ENCODE results near the gene TUBGCP4.
"Not testable (repeated sequence)": the region's sequence is repeated elsewhere in the genome, so short reads cannot be mapped to it uniquely, and the experiment has no call there.

Gene TUBGCP4, protein sequence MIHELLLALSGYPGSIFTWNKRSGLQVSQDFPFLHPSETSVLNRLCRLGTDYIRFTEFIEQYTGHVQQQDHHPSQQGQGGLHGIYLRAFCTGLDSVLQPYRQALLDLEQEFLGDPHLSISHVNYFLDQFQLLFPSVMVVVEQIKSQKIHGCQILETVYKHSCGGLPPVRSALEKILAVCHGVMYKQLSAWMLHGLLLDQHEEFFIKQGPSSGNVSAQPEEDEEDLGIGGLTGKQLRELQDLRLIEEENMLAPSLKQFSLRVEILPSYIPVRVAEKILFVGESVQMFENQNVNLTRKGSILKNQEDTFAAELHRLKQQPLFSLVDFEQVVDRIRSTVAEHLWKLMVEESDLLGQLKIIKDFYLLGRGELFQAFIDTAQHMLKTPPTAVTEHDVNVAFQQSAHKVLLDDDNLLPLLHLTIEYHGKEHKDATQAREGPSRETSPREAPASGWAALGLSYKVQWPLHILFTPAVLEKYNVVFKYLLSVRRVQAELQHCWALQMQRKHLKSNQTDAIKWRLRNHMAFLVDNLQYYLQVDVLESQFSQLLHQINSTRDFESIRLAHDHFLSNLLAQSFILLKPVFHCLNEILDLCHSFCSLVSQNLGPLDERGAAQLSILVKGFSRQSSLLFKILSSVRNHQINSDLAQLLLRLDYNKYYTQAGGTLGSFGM

DNA sequence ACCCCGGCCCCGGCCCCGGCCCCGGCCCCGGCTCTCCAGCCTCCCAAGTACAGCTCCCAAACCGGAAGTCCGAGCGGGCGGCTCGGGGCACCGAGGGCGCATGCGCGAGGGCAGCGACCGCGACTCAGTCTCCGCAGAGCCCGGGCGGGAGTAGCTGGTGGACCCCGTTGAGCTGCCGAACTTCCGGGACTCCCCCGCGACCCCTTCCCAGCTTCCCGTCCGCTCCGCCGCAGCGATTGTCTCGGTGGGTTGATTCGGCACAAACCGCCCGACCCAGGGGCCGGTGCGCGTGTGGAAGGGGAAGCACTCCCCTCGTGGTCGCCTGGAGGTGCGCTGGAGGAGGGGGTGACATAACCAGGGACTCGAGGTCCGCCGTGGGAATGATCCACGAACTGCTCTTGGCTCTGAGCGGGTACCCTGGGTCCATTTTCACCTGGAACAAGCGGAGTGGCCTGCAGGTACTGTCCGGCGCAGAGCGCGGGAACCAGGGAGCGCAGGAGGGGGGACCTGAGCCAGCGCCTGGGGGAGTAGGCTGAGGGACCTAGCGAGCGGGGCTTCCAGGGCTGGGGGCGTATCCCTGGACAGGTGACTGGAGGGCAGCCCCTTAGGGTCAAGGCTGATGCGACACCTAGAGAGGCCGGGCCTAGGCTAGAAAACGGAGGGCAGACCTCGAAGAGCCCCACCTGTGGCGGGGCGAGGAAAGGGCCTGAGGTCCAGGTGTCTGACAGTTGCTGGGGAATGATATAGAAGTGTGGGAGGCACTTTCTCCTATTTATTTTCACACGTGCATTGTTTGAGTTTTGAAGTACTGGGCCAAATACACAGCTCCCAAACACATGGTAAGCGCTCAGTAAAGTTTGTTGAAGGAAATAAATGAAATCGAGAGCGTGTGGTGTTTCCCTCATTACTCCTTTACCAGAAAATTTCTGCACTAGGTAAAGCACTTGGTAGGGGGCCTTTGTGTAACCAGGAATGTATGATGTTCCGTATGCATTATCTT is at the start of gene TUBGCP4, which contains the start of gene ZSCAN29:
Gene TUBGCP4, plus strand, starts transcription at position 127 of the 1,000 bp plus-strand sequence. Its CDS starts 254 bp downstream, at position 381.
Gene ZSCAN29, minus strand, starts transcription at position 69 of the 1,000 bp plus-strand sequence. CDS start 1,130 bp downstream, outside the sequence.
- in situ Hi-C loops (cut with MboI; ENCODE audit: low sequenced_read_pairs): no loop called here

DNA sequence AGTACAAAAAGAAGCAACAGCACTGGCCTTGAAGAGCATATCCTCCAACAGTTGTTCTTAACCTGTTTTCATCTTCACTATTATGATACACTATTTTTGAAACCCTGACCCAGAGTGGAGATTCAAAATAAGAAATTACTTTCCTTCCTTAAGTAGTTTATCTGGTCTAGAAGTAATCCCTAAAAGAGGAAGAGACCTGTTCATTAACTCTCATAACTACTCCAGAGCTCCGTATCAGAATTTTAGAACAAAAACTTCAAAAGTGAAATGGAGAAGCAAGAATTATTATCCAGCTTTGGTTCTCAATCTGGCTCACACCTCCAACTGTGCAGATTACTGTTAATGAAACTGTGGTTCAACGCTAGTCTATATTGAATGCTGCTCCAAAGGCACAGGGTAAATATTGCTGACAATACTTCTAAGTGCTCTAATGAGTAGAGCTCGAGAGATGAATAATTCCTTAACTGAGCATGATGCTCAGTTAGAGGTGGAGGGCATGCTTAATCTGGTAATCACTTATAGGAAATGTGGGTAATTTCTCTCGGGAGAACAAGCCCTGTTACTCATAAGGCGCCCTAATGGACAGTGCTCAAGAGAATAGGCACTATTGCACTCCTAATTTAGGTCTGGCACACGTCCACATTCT is 45.7 kb upstream of the TUBGCP4 start:
- in situ Hi-C loops (cut with MboI; ENCODE audit: low sequenced_read_pairs): no loop called here

DNA sequence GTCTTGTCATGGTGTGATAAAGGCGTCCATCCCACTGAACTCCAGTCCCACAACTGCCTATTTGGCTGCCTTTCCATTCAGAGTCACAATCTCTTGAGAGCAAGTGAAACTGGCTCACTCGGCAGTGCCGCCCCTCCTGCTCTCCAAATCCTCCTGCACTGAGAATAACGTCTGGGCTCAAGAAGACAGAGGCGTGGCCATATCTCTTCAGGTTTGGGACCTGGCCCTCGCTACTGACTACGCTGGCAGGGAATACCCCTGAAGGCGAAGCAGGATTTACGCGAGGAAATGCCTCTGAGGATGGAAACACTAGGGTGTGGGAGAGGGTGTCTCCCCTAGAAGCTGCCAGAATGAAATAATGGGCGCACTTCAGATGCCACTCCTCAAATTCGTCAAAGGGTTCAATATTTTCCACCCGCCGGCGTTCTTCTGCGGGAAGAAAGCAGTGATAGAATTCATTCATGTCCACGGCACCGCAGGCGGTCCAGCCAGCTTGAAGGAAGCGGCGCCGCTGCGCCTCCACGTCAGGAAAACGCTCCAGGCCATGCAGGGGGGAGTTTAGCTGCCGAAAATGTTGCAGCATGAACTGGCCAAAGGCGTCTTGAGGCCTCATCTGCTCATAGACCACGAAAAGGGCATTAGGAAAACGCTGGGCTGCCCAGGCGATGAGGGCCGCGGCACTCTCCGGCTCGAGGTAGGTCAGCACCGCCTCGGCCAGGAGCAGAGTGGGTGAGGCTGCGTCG is 41.5 kb upstream of the TUBGCP4 start:
- in situ Hi-C loops (cut with MboI; ENCODE audit: low sequenced_read_pairs): no loop called here

DNA sequence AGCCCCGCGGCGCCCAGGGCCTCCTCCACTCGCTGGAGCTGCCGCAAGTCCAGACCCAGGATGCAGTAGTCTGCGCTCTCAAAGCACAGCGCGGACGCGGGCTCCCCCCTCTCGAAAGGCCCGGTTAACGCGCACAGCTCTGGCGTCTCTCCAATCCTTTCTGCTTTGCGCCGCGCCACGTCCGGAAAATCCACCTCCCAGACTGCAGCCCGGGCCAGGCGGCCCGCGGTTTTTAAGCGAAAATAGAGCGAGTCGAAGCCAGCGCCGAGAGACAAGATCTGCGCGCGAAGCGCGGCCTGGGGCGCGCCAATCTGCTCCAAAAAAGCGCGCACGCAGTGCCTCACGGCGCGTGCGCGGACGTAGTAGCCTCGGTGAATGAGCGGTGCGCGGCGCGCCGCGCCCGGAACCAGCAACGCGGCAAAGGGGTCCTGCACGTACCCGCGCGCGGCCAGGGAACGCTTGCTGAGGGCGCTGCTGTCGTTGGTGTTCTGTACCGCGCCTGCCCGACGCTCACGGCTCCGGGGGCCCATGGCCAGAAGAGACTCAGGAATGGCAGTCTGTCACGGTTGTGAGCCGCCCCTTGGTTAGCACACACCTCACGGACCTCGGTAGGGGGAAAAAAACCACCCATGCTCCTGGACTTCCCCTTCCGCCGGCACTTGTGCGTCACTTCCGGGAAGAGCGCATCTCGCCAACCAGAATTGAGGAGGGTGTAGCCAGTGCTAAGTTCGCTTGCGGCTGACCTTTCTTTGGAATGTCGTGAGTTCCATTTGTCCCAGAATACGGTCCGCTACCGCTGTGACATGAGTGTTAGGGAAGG is 40.7 kb upstream of the TUBGCP4 start, which contains the start of gene LCMT2:
Gene LCMT2, minus strand, starts transcription at position 614 of the 820 bp plus-strand sequence. Its CDS starts 84 bp downstream, at position 530.
- in situ Hi-C loops (cut with MboI; ENCODE audit: low sequenced_read_pairs): no loop called here

DNA sequence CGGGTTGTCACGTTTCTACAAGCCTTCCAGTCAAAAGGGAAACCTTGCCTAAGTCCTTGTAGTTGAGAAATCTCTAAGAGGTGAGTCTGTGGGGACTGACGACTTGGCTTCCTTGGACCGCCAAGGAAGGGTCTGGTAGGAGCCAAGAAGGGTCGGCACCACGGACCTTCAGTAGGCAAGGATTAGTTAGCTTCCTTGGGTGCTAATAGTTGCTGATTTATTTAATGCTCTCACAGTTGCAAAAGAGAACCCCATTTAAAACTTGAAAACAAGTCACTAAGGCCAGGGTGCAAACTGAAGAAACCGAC is 40.2 kb upstream of the TUBGCP4 start:
- in situ Hi-C loops (cut with MboI; ENCODE audit: low sequenced_read_pairs): no loop called here

DNA sequence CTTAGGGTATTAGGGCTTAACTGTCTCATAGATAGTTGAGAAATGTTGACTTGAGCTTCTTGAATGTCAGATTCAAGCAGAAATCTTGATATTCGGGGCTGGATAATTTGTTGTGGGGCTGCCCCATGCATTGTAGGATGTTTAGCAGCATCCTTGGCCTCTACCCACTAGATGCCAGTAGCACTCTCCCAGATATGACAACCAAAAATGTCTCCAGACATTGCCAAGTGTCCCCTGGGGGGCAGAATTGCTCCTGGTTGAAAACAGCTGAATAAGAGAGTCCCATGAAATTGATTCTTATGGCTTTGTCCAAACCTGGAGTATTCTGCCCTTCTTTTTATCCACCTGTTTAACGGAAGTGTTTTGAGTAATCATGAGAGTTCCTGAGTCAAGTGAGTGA is 24.6 kb upstream of the TUBGCP4 start:
- in situ Hi-C loops (cut with MboI; ENCODE audit: low sequenced_read_pairs): no loop called here

DNA sequence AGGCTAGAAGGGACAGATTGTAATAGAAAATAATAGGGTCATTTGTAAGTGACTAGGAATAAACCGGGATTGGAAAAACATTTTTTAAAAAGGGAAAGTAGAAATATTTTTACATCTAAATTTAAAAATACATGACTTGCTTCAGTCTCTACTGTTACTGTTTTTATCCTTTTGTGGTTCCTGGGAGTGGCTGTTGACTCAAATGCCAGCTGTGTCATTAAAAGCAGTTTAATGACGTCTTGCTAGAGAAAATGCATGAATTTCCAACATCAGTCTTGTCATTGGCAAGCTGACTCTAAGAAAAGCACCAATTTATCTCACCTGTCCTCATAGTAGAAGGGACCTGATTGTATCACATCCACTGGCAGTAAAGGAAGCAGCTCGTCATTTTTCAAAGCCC is 23.8 kb upstream of the TUBGCP4 start:
- in situ Hi-C loops (cut with MboI; ENCODE audit: low sequenced_read_pairs): no loop called here

DNA sequence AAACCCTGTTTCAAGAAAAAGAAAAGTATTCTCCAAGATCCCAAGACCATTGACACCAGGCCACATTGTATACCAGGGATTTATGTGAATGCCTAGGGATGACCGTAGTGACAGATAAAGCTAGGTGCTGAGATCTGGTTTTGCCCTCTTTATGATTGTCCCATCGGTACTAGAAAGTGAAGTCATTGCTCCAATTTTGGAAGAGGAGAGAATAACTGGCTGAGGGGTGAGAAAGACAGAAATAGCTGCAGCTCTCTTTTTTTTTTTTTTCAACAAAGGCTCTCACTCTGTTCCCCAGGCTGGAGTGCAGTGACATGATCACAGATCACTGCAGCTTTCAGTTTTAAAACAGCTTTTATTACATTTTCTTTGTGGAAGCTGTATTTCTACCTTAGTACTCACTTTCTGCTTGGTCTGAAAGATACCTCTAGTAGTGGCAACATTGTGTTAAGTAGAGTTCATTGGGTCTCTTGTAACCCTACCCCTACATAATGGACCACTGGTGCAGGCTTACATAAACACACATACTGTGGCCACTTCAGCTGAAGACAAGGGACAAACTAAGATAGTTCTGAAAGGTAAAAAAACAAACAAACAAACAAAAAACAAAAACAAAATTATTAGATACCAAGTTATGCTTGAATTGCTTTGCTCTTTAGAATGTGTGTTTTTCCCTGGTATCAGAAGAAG is 18.1 kb upstream of the TUBGCP4 start:
- in situ Hi-C loops (cut with MboI; ENCODE audit: low sequenced_read_pairs): no loop called here

DNA sequence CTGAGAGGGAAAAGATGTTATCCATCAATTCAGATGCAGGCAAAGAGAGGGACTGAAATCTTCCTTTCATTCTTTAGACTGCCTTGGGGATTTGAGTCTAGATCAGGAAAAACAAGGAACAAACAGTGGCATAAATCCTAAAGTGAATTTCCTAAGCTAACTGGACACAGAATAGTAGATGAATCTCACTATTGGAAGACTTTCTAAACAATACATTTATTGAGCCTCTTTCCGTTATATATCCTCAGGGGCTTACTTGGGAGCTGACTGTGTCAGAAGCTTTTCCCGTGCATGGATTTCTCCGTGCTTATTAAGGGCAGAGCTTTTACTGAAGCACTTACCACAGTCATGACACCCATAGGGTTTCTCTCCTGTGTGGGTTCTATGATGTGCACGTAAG is 10.1 kb upstream of the TUBGCP4 start:
- in situ Hi-C loops (cut with MboI; ENCODE audit: low sequenced_read_pairs): no loop called here

DNA sequence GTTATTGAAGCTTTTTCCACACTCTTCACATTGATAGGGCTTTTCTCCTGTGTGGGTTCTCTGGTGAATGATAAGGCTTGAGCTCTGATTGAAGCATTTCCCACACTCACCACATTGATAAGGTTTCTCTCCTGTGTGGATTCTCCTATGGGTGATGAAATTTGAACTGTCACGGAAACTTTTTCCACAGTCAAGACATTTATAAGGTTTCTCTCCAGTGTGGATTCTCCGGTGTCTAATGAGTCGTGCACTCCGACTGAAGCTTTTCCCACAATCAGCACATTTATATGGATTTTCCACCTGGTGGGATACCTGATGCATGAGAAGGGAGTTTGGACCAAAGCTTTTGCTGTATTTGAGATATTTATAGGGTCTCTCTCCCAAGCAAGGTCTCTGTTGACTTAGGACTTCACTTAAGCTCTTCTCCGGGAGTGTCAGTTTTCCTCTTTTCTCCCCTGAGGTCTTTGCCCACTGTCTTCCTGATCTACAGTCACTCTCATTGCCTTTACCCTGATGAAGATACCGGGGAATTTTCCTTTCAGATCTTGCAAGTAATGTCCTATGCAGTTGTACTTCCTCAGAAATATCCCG is 9.5 kb upstream of the TUBGCP4 start:
- in situ Hi-C loops (cut with MboI; ENCODE audit: low sequenced_read_pairs): no loop called here

DNA sequence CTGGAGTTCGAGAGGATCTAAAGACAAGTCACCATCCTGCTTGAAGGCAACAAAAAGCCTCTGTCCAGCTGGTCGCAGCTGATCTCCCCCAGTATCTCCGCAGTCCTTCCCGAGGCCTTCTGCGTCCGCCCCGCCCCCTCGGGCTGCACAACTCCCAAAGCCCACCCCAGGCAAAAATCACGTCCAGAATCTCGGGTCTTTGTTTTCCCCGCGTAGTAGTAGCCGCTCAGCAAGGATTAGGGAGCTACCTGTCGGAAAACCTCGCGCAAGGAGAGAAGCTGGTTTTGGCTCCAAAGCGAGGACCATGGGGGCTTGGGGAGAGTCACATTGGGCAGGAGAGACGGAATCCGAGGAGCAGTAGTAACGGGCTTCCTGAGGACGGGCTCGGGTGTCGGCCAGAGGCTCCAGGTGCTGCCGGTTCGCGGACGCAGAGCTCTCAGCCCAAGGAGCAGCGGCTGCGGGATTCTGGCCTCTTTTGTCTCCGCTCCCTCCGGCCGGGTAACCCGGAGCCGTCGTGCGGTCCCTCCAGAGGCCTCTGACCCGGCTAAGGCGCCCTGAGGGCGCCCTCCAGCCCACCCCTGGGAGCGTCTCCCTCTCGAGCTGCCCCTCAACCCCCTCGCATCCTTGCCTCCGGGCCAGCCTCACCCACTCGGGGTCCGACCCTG is 459 bp upstream of the TUBGCP4 start:
- in situ Hi-C loops (cut with MboI; ENCODE audit: low sequenced_read_pairs): no loop called here

DNA sequence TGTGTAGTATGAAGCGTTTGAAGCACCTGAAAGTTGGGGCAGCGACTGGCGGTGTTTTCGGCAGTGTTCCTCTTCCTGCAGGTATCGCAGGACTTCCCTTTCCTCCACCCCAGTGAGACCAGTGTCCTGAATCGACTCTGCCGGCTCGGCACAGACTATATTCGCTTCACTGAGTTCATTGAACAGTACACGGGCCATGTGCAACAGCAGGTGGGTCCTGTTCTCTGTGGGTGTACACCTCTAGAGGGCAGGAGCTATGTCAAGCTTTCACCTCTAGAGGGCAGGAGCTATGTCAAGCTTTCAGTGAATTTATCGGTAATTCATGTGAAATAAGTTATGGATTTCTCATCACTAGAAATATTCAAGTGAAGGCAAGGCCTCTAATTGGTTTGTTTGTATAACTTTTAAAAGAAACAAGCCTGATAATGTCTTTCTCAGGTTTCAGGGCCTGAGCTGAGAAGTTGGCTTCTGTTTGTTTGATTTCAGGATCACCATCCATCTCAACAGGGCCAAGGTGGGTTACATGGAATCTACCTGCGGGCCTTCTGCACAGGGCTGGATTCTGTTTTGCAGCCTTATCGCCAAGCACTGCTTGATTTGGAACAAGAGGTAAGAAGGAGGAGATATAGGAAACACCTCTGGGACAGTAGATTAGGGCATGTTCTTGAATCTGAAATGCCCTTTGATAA is 5.3 kb downstream of the TUBGCP4 start:
- in situ Hi-C loops (cut with MboI; ENCODE audit: low sequenced_read_pairs): no loop called here

DNA sequence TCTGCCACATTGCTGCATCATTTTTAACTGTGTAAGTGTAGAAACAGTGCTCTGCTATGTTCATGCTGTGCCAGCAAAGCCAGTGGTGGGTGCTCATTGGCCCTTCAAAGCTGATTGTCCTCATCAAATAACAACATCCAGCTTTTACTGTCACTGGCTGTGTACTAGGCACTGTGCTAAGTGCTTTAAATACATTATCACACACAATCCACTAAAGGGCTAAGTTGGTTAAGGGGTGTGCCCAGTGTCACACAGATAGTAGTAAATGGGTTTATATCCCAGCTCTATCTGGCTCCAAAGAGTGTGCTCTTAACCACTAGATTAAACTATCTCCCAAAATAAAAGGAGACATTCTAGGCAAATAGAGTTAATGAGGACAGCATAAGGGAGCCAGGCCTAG is 7.7 kb downstream of the TUBGCP4 start:
- in situ Hi-C loops (cut with MboI; ENCODE audit: low sequenced_read_pairs): no loop called here

DNA sequence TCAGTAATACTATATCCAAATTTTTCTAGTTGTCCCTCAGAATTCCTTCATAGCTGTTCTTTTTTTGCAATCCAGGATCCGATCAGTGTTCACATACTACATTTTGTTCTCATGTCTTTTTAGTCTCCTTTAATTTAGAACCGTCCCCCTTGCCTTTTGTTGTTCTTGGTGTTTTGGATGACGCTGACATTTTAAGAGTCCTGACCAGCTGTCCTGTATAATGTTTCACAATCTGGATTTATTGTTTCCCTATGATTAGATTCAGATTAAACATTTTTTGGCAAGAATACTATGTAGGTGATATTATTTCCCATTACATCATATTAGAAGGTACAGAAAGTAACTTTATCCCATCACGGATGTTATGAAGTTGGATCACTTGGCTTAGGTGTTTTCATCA is 11.4 kb downstream of the TUBGCP4 start:
- in situ Hi-C loops (cut with MboI; ENCODE audit: low sequenced_read_pairs): loop anchor here (10.0 kb wide), 1 partner anchor 52 kb away; no protein-coding TSS in a partner anchor

DNA sequence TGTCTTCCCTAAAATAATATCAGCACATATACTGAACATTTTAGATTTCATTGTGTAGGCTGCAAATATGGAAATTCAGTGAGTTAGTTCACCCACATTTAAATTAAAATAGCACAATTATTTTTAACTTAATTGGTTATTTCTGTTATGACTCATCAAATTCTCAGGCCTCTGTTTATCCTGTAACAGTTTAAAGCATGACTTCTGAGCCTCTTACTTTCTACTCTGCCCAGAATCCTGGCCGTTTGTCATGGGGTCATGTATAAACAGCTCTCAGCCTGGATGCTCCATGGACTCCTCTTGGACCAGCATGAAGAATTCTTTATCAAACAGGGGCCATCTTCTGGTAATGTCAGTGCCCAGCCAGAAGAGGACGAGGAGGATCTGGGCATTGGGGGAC is 12.2 kb downstream of the TUBGCP4 start:
- in situ Hi-C loops (cut with MboI; ENCODE audit: low sequenced_read_pairs): loop anchor here (10.0 kb wide), 1 partner anchor 52 kb away; no protein-coding TSS in a partner anchor

DNA sequence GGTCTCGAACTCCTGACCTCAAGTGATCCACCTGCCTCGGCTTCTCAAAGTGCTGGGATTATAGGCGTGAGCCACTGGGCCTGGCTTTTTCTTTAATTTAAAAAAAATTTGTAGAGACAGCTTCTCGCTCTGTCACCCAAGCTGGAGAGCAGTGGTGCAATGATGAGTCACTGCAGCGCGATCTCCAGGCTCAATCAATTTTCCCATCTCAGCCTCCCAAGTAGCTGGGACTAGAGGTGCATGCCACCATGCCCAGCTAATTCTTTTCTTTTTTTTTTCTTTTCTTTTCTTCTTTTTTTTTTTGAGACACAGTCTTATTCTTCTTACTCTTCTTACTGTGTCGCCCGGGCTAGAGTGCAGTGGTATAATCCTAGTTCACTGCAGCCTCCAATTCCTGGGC is 19.8 kb downstream of the TUBGCP4 start:
- in situ Hi-C loops (cut with MboI; ENCODE audit: low sequenced_read_pairs): no loop called here

DNA sequence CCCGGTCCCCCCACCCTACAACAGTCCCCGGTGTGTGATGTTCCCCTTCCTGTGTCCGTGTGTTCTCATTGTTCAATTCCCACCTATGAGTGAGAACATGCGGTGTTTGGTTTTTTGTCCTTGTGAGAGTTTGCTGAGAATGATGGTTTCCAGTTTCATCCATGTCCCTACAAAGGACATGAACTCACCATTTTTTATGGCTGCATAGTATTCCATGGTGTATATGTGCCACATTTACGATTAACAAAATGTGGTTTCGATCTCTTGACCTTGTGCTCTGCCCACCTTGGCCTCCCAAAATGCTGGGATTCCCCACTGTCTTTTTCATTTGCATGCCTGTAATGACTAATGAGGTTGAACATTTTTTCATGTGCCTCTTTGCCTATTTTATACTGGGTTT is 22.7 kb downstream of the TUBGCP4 start:
- in situ Hi-C loops (cut with MboI; ENCODE audit: low sequenced_read_pairs): not testable (repeated sequence)

Data from HL-60/S4 treated with retinoic acid at 250 ng/mL for 4 days and 3 days (cell line).